Activated naive CD8-positive, alpha-beta T cell treated with anti-CD3 and anti-CD28 coated beads, Interleukin-2, amount 50 U/mL, for 16 hours (primary cell): Measurements from ENCODE around the gene HYAL2.

ENCODE experiments used
- DNase-seq: peaks from one replicate; pipeline ENCODE4 v3.0.0-alpha.2; 2020; ENCODE audit warnings: low read depth, low spot score

The HYAL2 gene, protein sequence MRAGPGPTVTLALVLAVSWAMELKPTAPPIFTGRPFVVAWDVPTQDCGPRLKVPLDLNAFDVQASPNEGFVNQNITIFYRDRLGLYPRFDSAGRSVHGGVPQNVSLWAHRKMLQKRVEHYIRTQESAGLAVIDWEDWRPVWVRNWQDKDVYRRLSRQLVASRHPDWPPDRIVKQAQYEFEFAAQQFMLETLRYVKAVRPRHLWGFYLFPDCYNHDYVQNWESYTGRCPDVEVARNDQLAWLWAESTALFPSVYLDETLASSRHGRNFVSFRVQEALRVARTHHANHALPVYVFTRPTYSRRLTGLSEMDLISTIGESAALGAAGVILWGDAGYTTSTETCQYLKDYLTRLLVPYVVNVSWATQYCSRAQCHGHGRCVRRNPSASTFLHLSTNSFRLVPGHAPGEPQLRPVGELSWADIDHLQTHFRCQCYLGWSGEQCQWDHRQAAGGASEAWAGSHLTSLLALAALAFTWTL

DNA sequence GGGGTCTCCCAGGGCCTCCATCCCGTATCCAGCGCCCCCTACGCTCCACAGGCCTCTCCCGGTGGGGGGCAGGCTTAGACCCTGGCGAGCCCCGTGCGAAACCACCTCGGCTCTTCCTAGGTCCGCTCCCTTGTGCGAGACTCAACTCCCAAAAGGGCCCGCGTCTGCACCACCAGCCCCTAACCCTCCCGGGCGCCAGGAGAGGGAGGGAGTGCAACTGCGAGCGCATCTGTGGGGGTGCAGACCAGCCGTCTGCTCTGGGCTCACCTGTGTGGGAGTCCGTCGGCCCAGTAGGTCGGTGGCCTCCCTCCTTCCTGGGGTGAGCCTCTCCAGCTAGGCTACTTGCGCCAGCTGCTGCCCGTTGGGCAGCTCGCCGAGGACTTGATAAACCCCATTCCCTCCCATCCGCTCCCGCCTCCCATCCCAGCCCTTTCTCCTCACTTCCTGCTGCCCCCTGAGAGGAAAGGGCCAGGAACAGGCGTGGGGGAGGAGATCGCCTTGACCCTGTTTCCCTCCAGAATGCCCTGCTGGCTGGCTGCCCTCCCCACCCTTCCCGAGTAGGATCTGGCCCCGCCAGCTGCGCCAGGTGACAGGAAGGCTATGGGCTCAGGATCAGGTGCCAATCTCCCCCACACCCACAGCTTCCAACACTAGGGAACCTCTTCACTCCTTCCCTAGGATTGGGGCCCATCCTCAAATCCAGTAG, at the start of gene HYAL2:
HYAL2 (minus strand) TSS at position 360 of the 706 bp plus-strand sequence. CDS start 2,256 bp downstream, outside the sequence.
- DNase-seq: no peak

DNA sequence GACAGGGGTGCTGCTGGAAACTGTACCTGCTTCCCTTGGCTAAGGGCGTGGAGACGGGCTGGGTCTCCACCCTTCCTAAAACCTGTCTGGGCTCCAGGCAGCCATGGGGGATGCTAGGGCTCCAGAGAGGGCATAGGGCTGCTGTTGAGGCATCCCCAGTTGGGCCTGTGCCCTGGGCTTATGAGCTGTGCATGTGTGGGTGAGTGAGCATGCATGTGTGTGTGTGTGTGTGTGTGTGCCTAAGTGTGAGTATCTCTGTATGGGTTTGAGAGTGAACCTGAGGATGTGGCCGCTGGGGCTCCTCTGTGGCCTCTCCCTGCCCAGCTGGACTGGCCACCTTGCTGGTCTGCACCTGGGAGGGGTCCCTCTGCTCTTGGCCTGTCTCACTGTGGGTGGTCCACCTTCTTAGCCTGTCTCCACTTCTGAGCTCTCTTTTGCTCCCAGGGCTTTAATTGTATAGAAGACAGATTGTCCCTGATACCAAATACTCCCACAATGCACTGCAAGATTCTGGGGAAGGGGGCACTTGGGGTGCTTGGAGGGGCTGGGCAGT, 48.7 kb upstream of the HYAL2 start:
- DNase-seq: no peak

DNA sequence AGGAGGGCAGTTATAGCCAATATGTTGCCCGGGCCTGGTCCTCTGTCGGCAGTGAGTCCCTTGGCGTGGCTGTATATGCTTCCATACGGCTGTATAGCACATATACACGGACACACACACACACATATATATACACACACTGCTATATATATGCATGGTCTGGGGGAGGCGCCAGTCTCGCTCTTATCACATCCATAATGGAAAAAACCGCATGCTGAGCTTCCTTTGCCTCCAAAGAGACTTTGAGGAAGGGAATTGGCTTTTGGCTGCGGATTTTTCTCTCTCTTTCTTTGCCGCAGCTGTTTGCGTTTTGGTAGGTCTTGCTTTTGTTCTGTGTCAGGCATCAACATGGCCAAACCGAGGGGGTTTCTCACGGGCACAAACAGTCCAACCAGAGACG, 48.0 kb upstream of the HYAL2 start:
- DNase-seq: no peak

DNA sequence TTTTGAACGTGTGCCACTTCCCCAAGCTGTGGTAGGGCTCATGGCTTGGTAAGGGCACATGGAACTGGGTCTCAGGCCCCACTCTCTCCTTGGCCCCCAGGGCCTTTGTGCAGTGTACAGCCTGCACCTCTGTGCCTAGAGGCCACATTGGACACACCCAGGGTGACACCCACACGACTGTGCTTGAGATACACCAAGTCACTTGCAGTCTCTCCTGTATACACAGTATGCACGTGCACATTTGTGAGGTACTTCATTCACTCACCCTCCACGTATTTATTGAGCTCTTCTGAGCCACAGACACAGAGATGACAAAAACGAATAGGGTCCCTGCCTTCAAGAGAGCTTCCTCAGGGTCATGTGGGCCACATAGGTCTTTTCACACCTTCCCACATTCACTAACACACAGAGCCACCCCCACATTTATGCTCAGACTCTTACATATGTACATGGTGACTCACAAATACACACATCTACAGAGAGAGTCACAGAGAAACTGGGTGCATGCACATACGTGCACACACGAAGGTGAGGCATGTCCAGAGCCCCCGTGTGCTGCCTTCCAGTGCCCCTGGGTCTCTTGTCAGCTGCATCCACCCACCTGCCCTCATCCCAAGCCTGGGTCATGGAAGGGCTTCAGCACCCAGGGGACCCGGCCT, 46.6 kb upstream of the HYAL2 start:
- DNase-seq: no peak

DNA sequence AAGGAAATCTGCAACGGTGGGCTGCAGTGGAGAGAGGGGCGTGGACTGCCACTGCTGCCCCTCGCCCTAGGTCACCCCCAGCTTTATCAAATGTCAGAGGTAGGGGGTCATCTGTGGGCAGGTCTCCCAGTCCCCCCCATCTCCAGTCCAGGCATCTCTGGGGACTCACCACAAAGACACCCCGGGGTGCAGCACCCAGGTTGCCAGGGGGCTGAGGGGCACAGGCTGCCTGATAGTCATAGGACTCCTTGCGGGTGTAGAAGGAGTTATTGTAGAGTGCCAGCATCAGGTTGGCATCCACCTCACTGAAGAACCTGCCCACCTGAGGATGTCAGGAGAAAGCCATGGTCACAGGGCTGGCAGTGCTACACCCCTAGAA, 43.3 kb upstream of the HYAL2 start:
- DNase-seq: no peak

DNA sequence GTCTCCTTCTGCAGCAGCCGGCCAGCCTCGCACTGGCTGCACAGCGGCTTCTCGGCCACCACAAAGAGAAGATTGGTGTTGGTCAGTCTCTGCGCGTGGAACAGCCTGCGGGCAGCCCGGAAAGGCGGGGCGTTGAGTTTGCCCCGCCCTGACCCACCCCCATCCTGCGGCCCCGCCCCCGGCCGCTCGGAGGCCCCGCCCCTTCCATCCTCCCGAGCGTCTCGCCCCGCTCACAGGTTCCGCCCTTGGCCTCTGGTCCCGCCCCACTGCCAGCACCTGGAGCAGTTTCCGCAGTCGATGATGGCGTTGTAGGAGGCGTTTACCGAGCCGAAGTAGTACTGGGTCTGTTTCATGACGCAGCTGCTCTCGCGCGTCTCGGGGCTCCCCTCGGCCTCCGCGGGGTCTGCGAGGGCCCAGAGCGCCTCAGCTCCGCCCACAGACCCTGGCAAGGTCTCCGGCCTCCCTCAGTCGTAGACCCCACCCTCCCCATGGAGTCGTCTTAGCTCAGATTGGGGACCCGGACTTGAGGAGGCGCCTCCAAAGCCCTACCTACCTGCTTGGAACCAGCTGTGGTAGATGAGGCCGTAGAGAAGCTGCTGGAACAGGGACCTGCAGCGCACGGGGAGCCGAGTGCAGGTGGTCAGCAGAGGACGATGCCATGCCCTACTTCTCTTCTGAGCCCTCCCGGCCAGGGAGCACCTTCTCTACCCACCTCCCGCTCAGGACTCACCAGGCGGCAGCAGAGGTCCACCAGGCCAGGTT, 42.7 kb upstream of the HYAL2 start:
- peak; percentile 86 for DNase-seq

DNA sequence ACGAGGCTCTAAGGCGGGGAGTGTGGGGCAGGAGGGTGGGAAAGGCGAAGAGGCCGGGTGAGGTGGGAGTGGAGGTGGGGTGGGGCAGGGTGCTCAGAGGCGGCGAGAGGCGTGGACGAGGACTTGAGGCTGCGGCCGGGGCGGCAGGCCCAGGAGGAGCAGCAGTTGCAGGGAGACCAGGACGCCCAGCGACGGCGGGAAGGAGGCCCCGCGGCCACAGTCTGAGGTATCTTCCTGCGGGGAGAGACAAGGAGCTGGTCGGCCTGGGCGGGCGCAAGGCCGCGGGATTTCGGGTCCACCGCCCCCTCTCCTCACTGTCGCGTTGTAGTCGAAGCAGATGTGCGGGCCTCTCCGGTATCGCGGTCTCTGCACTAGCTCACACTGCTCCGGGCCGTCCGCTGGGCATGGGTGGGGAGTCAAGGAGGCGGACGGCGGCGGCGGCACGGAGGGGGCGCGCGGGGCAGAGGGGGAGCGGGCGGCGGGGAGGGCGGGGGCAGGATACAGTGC, 42.1 kb upstream of the HYAL2 start:
- DNase-seq: no peak

DNA sequence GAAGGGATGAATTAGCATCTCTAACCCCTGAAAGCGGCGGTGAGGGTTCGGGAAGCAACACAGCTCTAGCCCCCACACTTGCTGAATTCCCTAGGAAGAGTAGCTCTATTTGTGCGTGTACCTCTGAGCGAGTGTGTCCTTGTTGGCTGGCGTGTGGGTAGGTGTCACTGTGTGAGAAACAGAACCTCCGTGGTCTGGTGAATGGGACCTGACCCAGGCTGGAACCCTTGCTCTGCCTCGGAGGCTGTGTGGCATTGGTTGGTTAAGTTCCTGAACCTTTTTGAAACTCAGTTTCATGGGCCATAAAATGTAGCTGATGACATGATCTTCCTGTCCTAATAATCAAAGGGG, 37.2 kb upstream of the HYAL2 start:
- DNase-seq: no peak

DNA sequence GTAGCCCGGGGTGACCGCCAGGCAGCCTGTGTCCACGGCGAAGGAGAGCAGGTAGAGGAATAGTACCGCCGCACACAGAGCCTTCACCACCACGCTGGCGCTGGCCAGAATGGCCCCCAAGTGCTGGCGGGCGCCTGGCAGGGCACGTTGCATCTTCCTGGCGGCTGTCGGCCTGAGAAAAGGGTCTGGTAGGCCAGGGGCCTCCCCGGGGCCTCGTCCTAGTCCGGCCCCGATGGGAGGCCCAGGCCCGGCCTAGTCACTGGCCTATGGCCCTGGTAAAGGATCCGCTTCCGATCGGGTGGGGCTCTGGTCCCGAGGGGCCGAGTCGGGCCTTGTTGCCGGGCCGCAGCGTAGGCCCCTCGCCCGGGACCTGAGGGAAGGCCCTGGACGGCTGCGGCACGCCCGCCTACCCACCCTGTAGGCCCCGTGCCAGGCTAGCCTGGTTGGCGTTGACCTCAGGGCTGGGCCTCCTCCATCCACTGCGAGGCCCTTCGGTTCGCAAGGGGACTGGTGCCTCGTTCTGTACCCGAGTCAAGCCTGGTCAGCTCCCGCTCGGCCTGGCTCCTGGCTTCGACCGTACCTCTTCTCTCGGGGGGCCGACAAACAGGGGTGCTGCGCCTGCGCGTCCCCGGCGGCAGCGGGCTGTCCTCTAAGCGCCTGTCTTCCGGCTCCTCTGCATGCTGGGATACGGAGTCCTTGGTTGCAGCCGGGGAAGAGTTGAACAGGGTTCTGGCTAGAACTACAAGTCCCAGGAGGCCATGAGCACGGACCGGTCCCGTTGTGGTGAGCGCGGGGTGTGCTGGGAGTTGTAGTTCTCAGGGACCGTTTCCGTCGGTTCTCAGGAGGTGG, 36.6 kb upstream of the HYAL2 start, which contains the start of gene TMEM115:
TMEM115 (minus strand) TSS at position 611 of the 849 bp plus-strand sequence; CDS start at position 153, 458 bp downstream.
- peak; percentile 87 for DNase-seq

DNA sequence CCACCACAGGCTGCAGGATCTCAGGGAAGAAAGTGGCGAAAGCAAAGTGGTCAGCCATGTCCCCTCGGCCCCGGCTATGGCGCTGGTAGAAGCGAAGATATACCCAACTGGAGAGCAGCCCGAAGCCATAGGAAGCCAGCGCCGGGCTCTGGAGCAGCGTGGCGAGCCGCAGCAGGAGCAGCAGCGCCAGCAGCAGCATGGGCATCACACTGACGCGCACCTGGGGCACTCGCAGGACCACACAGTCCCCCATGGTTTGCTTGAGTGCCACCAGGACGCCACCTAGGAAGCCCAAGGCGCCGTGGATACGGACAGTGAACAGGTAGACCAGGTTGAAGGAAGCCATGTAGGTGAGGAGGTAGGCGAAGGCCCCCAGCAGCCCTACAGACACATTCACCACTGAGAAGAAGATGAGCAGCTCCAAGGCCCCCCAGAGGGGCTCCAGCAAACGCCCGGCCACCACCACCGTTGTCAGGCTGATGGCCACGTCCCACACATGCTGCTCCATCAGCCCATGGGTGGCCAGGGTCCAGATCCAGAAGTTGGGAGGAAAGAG, 35.9 kb upstream of the HYAL2 start:
- no peak for DNase-seq

DNA sequence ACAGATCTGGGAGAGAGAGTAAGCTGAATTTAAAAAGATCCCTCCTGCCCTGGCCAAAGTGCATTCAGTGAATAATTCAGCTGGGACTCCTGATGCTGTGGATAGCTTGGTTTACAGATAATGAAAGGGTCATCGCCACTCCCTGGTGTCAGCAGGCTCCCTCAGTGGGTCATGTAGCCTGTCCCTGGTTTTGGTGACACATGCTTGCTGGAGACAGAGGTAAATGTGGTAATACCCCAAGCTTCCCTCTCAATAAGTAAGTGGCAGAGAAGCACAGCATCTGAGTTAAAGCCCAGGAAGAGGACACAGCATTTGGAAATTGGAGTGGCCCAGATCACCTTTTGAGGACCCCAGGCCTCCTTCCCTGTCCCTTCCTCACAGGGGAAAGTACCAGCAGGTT, 34.9 kb upstream of the HYAL2 start:
- no peak for DNase-seq

DNA sequence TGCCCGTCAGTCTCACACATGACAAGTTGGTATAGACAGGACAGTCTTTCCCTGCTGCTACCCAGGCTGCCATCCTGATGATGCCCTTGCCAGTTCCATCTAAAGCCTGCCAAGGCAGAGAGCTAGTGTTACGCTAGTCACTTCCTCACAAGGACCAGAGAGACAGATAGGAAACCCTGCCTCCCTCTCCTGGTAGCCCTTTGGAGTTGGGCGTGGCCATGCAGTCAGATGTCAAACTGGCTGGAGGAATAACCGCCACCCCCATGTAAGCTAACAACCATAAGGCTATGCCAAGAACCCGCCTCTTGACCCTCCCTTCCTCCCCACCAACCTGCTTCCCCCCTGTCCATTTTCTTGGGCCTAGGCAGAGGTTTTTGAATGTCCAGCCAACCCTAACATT, 34.0 kb upstream of the HYAL2 start:
- DNase-seq: no peak

DNA sequence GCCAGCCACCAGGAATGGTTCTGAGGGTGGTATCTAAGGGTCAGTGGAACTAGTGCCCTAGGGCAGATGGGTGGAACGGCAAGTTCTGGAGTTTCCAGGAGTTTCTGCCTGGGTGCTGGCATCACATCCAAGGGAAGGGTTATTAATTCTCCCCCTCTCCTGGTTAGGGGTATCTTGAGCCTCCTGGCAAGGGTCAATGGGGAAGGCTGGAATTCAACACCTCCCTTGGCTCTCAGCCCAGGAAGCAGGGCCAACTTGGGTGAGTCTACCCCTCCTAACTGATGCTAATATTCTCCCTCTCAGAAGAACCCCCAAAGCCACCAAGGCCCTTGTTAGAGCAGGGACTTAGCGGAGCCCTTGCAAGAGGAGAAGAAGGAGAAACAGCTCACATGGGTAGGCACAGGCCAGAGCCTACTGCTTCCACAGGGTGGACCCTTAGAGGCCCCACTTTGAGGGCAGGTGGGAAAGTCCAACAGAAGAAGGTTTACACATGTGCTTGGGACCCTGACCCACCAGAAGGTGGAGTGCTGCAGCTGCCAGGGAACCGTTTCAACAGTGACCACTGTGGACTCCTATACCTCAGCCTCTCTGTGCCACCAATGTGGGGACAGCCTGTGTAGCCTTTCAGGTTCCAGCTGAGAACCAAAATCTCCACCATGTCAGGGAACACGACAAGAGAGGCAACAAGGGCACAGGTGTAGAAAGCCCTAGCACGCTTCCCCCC, 33.4 kb upstream of the HYAL2 start:
- no peak for DNase-seq

DNA sequence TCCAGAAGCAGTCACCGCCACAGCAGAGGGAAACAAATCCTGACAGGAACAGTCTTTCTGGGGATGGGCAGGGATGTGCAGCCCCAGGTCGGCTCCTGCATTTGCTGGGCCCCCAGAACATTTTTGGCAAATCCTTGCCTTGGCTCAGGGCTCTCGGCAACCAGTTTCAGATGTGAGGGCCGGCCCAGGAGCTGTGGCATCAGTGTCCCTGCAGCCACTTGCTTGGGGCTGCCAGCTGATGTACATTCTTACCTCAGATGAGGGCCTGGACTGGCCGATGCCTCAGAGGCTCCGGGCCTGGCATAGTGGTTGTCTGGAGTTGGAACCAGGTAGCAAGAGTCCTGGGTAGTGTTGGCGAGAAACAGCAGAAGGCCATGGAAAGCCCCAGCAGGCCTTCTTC, 32.3 kb upstream of the HYAL2 start:
- DNase-seq: no peak

DNA sequence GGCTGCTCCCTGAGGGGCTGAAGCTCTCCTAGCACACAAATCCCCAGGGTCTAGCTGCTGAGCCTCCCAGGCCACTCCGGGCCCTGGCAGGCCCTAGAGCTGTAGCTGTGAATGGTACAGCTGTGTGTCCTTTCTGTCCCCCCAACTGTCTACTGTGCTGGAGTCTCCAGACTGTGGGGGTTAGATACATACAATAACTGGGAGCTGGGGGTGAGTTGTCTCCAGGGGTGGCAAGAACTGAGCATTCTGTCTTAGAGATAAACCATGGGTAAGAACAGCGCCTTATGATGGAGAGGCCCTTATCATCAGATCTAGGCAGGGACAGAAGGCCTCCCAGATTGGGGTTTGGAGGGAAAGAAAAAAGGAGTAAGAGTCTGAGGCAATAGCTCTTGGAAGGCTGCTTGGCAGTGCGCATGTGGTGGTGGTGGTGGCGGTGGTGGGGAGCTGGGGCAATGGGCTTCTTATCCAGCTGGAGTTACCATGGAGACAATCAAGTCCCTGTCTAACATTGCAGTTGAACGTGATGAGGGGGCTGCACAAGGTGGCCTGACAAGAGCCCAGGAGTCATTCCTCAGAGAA, 31.7 kb upstream of the HYAL2 start:
- no peak for DNase-seq

DNA sequence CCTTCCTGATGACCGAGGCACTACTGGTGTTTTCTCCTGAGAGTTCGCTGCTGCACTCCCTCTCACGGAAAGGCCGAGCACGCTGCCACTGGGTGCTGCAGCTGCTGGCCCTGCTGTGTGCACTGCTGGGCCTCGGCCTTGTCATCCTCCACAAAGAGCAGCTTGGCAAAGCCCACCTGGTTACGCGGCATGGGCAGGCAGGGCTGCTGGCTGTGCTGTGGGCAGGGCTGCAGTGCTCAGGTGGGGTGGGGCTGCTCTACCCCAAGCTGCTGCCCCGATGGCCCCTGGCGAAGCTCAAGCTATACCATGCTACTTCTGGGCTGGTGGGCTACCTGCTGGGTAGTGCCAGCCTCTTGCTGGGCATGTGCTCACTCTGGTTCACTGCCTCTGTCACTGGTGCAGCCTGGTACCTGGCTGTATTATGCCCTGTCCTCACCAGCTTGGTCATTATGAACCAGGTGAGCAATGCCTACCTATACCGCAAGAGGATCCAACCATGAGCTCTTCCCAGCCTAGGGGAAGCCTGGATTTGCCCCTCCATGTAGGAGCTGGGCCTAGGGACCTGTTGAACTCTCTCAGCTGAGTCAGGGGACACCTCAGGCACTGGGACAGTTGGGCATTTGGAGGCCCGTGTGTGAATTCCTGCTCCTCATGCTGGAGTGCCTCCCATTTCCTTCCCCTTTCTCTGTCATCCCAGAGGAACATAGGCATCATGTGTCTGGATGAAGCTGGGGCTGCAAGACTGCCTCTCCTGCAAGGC, 30.9 kb upstream of the HYAL2 start:
- DNase-seq: no peak

DNA sequence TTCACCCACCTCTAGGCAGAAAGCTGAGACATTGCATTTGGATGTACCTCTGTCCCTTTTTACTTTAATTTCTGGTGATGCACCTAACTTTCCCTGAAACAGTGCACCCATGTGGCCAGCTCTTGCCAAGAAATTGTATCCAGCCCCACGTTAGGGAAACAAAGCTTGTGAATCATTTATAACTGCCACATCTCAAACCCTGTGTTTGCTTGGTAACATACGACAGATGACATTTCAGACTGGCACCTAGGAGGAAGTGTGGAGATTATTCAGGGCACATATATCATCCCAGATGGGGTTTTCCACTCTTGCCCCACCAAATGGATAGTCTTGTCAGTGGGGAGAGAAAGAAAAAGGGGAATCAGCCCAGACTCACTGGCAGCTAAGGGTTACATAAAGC, 30.2 kb upstream of the HYAL2 start:
- no peak for DNase-seq

DNA sequence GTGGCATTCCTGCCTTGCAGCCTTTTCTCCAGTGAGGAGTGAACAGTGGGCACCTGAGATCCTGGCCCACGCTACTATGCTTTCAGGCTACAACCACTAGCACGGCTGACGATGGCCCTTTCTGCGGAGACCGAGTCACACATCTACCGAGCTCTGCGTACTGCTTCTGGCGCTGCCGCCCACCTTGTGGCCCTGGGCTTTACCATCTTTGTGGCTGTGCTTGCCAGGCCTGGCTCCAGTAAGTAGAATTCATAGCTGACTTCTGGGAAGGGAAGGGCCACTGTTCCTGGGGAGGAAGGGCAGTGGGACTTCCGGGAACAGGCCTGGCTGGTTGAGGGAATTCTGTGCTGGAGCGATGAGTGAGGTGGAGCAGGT, 28.8 kb upstream of the HYAL2 start:
- no peak for DNase-seq
